Activated CD4-positive, alpha-beta T cell treated with anti-CD3 and anti-CD28 coated beads, Interleukin-2, amount 50 U/mL, for 1 hour (primary cell): ENCODE data around the gene OPRD1.

Experiments
- DNase-seq: peaks from one replicate; pipeline ENCODE4 v3.0.0-alpha.2; 2020

The OPRD1 gene

DNA sequence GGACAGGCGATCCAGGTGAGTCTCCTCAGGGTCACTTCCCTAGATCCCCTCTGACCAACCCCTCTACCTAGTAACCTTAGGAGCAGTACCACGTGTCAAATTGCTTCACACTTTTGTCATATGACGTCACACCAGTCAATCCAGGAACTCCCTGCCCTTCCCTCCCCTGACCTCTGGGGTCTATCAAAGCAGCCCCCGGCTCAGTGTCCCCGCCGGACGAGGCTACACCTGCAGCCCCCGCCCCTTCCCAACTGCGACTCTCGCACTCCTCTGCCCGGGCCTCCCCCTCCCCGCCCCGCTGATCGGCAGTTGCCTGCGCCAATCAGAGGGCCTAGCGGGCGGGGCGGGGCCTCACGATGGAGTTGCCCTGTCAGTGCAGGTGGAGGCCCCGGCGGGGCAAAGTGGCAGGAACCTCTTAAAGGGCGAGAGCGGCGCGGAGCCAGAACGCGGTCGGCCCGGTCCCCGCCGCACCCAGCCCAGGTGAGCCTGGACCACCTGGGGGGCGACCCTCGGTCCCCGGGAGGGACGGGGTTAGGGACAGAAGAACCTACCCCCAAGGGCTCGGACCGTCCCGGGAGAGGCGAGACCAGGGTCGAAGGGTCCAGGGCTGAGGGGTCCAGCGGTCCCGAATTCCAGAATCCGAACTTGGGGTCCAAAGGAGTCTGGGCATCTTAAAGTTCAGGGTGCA, 74.9 kb downstream of the OPRD1 start:
- DNase-seq, result peak; percentile 90

DNA sequence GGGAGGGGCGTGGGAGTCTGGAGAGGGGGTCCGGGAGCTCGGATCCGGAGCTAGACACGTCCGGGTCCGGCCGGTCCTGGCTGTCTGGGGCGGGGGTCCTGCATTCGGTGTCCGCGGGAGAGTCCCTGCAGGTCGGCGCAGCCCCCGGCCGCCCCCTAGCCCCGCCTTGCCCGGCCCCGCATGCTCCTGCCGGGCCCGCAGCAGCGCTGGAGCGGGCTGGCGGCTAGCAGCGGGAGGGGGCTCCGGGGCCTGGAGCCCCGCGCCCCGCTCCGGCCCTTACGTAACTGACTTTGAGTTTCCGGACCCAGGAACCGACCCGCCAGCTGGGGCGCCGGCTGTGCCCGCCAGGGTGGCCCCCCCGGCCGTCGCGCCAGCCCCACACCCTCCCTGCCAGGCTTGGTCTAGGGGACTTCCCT, 75.5 kb downstream of the OPRD1 start:
- DNase-seq, result peak; percentile 62

DNA sequence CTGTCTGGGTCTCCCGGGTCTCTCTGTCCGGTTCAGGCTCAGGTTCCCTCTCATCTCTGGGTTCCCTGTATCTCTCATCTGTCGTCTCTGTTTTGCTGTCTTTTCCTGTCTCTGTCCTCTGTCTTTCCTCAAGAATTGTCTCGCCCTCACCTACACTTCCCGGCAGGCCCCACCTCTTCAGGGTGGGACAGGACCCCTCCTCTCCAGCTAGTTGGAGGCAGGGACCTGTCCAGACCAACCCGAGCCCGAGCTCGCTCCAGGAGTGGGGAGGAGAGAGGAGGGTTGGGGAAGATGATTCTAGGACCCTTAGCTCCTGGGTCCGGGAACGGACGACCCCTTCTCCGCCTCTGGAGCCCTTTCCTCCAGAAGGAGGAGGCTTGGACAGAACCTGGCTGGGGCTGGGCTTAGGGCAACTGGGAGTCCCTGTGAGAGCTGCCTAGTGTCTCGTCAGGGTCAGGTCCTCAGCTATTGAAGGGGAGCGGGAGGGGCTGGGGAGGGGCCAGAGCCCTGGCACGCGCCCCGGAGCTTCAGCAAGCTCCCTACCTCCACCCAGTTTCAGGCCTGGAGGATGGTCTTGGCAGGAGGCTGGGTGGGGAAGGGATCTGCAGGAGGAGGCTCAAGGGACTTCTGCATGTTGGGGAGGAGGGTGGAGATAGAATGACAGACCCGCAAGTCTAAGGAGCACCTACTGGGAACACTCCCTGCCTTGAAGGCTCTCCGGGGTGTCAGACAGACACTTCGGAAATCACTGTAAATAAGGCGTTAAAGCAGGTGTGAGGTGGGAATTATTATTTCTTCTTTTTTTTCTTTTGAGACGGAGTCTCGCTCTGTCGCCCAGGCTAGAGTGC, 76.1 kb downstream of the OPRD1 start:
- DNase-seq, result no peak

DNA sequence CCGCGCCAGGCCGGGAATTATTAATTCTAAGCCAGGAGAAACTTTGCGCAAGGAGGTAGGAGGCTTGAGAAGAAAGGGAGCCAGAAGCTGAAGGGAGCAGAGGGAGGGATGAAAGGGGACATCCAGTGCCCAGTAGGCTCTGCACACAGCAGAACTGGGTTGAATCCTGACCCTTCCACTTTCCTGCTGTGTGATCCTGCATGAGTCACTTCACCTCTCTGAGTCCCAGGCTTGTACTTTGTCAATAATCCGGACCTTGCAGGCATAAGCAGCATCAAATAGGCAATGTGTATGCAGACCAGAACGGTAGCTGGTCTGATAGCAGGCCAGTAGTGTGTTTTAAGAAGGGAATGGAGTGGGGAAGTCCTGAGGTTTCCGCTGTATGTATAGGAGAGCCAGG, 76.9 kb downstream of the OPRD1 start:
- DNase-seq, result no peak

DNA sequence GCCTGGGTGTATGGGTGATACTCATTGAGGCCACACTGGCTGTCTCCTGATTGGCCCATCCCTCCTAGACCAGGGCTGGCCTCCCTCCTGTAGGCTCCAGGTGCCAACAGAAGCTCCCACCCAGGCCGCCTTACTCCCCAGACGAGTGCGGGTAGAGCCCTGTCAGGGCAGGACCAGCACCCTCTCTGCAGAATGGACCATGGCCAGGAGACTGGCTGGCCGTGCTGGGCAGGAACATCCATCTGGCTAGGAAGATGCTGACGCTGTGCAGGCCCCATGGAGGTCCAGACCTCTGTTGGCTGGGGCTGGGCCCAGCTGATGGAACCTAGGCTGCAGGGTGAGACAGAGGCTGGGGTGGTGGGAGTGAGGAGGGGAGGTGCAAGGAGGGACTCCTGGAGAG, 77.4 kb downstream of the OPRD1 start:
- DNase-seq, result no peak

DNA sequence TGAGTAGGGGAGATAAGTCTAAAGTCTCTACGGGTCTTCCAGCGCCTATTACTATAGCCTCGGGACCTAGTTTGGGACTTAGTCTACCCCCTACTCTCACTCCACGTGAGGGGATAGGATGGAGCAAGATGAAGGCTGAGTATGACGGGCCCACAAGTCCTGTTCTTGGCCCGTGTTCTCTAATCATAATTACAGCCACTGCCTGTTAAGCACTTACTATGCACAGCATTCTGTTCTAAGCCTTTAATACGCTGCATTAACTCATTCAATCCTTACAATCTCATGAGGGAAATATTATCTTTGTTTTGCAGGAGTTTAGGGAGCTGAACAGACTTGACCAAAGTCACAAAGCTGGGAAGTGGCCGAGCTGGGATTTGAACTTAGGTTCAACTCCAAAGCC, 78.5 kb downstream of the OPRD1 start:
- DNase-seq, result no peak

DNA sequence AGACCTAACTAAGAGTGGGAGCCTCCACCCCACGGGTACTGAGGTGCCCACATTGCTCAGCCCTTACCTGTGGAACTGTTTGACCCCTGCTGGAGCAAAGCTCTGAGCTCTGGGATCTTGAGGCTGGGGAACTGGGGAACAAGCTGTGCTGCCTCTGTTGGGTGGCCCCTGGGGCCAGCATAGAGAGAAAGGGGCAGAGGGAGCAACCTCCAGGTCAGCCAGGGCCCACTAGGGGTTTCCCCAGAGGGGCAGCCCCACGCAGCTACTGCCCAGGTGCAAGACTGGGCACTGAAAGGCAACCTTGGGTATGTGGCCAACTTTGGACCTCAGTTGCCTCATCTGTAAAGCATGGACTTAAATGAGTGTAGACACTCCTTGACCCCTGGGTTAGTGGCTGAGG, 78.9 kb downstream of the OPRD1 start:
- no peak for DNase-seq

DNA sequence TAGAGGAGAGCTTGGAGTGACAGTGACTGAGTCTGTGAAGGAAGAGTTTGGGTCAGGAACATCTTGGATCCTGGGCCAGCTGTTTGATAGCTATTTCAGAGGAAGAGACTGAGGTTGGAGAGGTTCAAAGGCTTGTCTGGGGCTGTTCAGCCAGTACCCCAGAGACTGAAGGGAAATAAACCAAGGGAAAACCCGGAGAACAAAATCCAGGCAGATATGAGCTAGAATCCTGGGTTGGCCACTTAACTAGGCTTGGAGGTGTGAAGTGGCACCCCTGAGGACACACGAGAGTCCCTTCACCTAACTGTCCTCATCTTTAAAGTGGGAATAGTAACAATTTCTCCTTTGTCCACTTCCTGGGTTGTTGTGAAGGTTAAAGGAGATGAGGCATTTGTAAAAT, 79.3 kb downstream of the OPRD1 start:
- DNase-seq, result no peak

DNA sequence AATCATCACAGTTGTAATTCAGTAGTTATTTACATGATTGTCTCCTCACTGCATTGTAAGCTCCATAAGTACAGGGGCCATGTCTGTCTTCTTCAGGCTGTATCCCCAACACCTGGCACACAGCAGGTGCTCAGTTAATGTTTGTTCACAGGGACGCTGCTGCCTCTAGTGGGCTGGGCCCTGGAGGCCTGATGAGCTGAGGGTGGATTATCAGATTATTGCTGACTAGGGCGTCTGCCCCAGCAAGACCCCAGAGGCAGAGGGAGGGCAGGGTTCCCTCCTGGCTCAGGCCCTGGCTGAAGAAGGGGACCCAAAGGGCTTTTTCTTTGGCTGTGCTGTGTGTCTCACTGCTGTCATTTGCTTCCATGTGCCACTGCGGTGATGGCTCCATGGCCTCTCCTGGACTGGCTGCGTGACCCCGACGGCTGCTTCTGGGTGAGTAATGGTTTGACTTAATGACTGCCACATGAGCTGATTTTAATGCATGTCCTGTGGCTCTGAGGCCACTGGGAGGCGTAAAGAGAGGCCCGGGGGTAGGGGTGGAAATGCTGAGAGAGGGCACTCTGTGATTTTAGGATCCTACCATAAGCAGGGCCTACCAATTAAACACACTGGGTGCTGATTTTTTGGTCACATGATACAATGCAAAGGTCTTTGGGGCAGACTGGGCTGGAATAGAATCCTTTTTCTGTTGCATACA, 81.6 kb downstream of the OPRD1 start:
- peak; percentile 23 for DNase-seq

DNA sequence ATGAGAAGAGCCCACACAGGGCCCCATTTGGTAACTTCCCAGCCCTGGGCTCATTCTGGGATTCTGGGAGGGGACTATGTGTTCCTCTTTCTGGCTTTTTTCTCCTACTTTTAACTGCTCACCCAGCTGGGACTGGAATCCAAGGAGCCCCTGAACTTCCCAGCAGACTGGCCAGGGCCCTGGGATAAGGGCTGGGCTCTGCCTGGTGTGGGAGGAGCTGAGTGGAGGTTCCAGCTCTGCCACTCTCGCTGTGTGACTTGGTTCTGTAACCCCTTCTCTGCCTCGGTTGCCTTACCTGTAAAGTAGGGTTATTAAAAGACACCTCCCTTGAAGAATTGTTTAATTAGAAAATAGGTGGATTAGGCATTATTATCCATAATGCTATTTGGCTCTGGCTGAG, 82.8 kb downstream of the OPRD1 start:
- no peak for DNase-seq

DNA sequence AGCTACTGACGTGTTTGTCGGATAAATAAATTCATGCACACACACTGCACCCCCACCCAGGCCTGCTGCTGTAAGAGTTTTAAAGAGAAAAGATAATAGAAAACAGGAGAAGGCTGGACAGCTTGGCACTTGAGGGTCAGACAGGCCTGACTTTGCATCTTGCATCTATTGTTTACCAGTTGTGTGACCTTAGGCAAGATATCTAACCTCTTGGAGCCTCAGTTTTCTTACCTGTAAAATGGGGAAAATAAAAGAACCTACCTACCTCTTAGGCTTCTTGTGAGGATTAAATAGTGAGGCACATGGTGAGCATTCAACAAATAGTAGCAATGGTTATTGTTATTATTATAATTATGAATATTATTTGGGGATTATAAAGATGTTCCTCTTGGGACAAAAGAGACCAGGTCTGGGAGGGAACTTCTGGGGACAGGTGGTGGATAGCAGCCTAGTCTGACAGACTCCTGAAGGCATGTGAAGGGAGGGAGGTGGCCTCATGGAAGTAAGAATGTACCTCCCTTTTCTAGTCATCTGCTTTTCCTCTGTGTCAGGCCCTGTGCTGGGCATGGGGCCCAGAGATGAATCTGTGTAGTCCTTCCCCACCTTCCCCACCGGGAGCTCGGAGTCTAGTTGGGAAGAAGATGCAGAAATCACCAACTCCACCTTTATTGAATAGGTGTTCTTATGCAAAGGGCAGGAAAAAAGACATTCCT, 84.1 kb downstream of the OPRD1 start:
- DNase-seq, result no peak

DNA sequence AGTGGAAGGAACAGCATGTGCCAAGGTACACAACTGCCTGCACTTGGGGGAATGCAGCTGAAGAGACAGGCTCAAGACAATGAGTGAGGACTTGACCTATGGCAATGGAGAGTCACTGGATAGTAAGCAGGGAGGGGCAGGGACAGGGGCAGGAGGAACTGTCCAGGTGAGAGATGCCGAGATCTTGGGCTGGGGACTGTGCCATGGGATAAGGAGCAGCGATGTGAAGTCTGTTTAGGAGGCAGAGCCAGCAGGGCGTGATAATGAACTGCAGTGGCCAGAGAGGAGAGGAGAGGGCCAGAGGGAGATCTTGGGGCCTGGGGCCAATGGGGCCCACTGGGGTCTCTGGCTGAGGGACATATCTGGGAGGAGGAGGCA, 84.6 kb downstream of the OPRD1 start:
- no peak for DNase-seq

DNA sequence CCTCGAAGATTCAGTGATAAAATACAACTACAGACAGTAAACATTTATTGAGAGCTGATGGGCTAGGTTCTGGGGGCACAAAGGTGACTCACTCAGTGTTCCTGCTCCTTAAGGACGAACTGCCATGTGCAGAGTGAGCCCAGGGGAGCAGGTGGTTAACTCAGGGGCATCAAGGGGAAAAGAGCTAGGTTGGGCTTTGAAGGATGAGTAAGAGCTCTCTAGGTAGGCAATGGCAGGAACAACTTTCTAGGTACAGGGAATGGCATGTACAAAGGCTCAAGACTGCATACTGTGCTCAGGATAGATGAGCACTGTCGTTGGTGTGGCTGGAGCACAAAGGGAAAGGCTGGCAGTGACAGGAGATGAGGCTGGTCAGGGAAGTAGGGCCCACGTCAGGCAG, 85.8 kb downstream of the OPRD1 start:
- no peak for DNase-seq

DNA sequence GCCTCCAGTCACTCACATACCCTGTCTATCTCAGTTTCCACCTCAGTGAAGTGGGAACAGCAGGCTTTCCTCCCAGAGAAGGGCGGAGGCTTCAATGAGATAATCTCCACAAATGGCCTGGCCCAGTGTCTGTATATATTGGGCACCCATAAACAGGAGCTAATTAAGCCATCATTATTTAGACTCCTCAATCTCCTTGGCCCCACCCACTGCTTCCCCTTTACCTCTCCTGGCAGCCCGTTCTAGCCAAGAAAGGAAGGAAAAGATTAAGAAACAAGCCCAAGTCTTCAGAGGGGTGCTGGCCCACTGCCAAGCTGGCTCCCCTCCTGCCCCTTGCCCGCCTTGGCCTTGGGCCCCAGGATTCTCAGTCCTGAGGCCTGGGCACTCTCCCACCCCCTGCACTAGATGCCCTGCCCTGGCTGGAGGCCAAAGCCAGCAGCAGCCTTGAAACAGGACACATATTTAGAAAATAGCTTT, 86.5 kb downstream of the OPRD1 start:
- no peak for DNase-seq

DNA sequence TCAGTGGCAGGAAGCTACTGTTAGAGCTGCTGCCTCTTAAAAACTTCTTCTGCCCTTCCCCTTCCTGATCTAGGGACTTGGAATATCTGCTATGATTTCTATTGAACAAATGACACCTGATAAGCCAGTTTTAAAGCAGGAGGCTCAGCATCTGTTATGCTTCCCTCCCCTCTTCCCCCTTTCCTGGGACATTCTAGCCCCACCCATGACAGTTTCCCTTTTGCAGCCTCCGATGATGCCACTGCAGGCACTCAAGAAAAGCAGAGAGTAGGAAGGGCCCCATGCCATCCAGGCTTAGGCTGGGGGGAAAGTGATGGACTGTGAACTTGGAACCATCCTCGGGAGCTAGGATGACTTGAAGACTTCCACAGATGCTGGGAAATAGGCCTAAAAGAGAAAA, 87.3 kb downstream of the OPRD1 start:
- no peak for DNase-seq

DNA sequence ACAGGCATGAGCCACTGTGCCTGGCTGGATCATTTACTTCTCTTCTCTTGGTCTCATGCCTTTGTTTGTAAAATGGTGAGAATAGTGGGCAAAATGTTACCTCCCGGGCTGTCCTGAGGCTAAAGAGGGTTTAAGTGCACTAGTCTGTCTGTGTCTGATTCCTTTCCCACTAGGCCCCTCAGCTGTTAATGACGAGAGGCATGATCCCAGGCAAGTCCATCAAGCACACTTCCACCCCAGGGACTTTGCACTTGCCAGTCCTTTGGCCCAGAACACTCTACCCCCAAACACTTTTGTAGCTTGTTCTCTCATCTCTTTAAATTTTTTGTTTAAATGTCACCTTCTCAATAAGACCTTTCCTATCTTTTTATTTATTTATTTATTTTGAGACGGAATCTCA, 88.6 kb downstream of the OPRD1 start:
- DNase-seq, result no peak

DNA sequence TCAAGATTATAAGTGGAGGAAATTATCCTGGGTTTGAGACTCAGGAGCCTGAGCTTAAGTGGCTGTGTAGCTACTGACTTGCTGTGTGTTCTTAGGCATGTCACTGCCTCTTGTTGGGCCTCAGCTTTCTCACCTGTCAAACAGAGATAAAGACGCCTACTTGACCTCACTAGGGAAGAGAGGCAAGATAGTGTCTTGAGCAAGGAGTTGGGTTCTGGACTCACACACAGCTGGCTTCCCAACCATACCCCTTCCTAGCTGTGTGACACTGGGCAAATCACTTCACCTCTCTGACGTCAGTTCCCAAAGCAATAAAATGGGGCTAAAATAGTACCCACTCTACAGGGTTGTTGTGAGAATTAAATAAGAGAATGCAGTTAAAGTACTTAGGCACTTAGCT, 90.8 kb downstream of the OPRD1 start:
- DNase-seq, result no peak

DNA sequence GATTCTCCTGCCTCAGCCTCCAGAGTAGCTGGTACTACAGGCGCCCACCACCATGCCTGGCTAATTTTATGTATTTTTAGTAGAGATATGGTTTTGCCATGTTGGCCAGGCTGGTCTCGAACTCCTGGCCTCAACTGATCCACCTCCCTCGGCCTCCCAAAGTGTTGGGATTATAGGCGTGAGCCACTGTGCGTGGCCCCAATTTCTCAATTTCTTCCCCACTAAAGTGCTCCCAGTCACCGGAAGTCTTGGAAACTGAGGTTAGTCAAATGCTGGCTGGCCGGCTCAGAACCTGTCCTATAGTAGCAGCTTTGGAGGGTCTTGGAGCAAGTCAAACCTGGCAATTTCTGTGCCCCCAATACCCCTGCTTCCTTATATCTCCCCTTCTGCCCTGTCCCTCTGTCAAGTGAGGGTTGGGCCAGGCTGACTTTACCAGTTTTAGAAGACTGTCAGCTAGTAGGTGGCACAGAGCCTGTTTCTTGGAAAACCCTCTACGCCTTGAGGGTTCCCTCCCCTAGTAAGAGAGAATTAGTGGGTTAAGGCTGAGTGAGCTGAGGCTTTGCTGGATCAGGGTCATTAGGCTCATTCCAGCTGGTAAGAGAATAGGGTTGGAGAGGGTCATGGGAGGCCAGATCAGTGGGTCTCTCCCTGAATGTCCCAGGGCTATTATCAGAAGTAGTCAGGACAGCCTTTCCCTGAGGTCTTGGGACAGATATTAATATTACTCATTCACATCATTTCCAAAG, 94.1 kb downstream of the OPRD1 start:
- no peak for DNase-seq

DNA sequence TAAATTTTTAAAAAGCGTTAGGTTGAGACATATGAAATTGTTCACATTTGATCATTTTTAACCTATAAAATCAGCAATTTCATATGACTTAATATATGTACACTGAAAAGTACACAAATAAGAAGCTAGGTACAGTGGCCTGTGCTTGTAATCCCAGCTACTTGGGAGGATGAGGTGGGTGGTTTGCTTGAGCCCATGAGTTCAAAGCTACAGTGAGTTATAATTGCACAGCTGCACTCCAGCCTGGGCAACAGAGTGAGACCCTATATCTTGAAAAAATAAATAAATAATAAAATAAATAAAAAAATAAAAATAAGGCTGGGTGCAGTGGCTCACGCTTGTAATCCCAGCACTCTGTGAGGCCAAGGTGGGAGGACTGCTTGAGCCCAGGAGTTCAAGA, 97.2 kb downstream of the OPRD1 start:
- DNase-seq, result no peak

DNA sequence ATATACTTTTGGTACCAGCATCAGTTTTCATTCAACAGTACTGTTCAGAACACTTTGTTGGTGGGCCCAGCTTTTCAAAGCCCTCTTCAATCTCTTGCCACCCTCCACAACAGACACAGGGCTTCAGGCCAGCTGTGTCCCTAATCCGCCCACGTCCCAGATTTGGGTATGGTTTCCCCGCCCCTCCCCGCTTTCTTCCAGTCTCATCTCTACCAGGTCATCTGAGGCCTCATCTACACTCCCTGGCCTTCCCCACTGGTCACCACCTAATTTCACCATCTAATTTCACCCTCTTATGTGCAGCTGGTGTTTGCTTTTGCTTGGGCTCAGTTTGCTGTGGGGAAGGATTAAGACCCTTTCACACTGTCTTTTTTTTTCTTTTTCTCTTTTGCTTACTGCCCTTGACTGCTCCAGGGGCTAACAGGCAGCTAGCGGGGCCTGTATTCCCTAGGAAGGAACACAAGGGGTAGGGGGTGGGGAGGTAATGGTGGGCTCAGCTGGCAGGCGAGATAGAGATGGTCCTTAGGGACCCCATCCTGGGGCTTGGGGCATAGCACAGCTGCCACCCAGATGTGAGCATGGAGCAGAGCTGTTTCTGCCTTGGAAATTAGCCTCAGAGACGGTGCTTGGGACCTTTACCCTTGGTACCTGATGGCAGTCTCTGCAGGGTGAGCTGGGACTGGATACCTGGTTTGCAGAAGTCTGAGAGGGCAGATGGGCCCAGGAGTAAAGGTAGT, 98.6 kb downstream of the OPRD1 start:
- DNase-seq, result no peak

DNA sequence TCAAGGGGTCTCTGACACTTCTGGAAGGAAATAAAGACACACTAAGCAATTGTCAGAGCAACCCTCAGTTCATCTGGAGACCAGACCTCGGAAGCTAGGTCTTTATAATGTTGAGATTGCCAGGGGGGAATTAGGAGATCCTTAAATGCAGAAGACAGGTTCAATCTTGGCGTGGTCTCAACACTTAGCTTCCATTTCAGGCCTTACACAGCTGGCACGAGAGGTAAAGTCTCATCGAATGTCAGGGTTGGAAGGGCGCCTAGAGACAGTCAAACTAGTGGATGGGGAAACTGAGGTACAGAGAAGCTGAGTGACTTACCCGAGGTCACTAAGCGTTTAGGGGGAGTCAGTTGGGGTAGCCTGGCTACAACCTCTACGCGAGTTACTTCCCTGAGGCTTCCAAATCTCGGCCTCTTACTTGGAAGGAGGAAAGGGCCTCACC, 101.8 kb downstream of the OPRD1 start:
- no peak for DNase-seq
